HEK293 (cell line): ENCODE data around the gene ATP10A.

Experiments used
- CTCF ChIA-PET: fragments of 350-600 bp; formaldehyde crosslinking; extraction: SDS; loops from one replicate; lab custom pipeline; 2021; ENCODE audit warnings: antibody characterized with exemption; lab: Yijun Ruan, JAX
- POLR2A ChIA-PET: fragments of 300-600 bp; formaldehyde crosslinking; extraction: SDS; loops from one replicate; lab custom pipeline; 2020; ENCODE audit warnings: antibody characterized with exemption, inconsistent platforms; lab: Yijun Ruan, JAX
- H3K27ac ChIP-seq: fragments of 200-500 bp; sonication (Bioruptor generic); 2 replicates; pipeline ENCODE4 v1.5.1; 2014; ENCODE audit warnings: low read depth, low read length, control low read depth, inconsistent platforms; ENCODE audit errors: extremely low read depth
- H3K36me3 ChIP-seq, 2 experiments: fragments of 200-500 bp in 1 of 2; sonication (Bioruptor generic) in 1 of 2; 1 replicate in 1 of 2; 2 replicates in 1 of 2; pipeline ENCODE4 v1.5.1; 2014 to 2017; ENCODE audit warnings: inconsistent platforms in 2 of 2, low read length in 2 of 2; ENCODE audit not compliant: control insufficient read depth in 2 of 2, insufficient read depth in 1 of 2
- H3K4me1 ChIP-seq: fragments of 200-500 bp; sonication (Bioruptor generic); 2 replicates; pipeline ENCODE4 v1.5.1; 2014; ENCODE audit warnings: mild to moderate bottlenecking, low read length, inconsistent platforms; ENCODE audit not compliant: control insufficient read depth, insufficient read depth
- H3K4me3 ChIP-seq: 2 replicates; pipeline ENCODE4 v1.5.1; 2011; ENCODE audit warnings: low read depth, mild to moderate bottlenecking, control low read depth, low read length, moderate library complexity
- H3K9me3 ChIP-seq: fragments of 200-500 bp; sonication (Bioruptor generic); 2 replicates; pipeline ENCODE4 v1.5.1; 2014; ENCODE audit warnings: low read depth, low read length, inconsistent platforms; ENCODE audit not compliant: control insufficient read depth, insufficient read depth
- GFI1B ChIP-seq: fragments of 450-650 bp; formaldehyde crosslinking; IDR thresholded peaks from 2 replicates; pipeline ENCODE4 v1.5.1; 2016; ENCODE audit warnings: missing biosample characterization, missing genetic modification characterization
- HOXD13 ChIP-seq: sonication (generic); formaldehyde crosslinking; IDR thresholded peaks from 2 replicates; pipeline ENCODE4 v1.8.0; 2022; ENCODE audit warnings: missing genetic modification reagents, borderline replicate concordance
- KLF7 ChIP-seq: fragments of 450-650 bp; formaldehyde crosslinking; IDR thresholded peaks from 2 replicates; pipeline ENCODE4 v1.5.1; 2016; ENCODE audit warnings: missing biosample characterization, missing genetic modification characterization, borderline replicate concordance
- OSR2 ChIP-seq: fragments of 450-650 bp; formaldehyde crosslinking; IDR thresholded peaks from 2 replicates; pipeline ENCODE4 v1.5.1; 2016; ENCODE audit warnings: missing biosample characterization, missing genetic modification characterization
- SCRT2 ChIP-seq: fragments of 450-650 bp; formaldehyde crosslinking; IDR thresholded peaks from 2 replicates; pipeline ENCODE4 v1.5.1; 2016; ENCODE audit warnings: missing biosample characterization, missing genetic modification characterization
- TCF7L2 ChIP-seq: IDR thresholded peaks from 2 replicates; pipeline ENCODE4 v1.6.1; 2011; ENCODE audit warnings: low read depth, mild to moderate bottlenecking, inconsistent platforms, low read length, moderate library complexity, borderline replicate concordance
- ZBTB20 ChIP-seq: fragments of 450-650 bp; formaldehyde crosslinking; IDR thresholded peaks from 2 replicates; pipeline ENCODE4 v1.5.1; 2016; ENCODE audit warnings: missing biosample characterization, missing genetic modification characterization
- ZNF121 ChIP-seq: fragments of 450-650 bp; formaldehyde crosslinking; IDR thresholded peaks from 2 replicates; pipeline ENCODE4 v1.5.1; 2016; ENCODE audit warnings: missing biosample characterization, missing genetic modification characterization
- ZNF157 ChIP-seq: fragments of 450-650 bp; formaldehyde crosslinking; IDR thresholded peaks from 2 replicates; pipeline ENCODE4 v1.5.1; 2016; ENCODE audit warnings: missing biosample characterization, missing genetic modification characterization
- ZNF19 ChIP-seq: fragments of 450-650 bp; formaldehyde crosslinking; IDR thresholded peaks from 2 replicates; pipeline ENCODE4; 2016; ENCODE audit warnings: missing biosample characterization, missing genetic modification characterization, low read depth
- ZNF248 ChIP-seq: fragments of 450-650 bp; formaldehyde crosslinking; IDR thresholded peaks from 2 replicates; pipeline ENCODE4 v1.5.1; 2017; ENCODE audit warnings: missing biosample characterization, missing genetic modification characterization
- ZNF302 ChIP-seq: fragments of 450-650 bp; formaldehyde crosslinking; IDR thresholded peaks from 2 replicates; pipeline ENCODE4 v1.5.1; 2016; ENCODE audit warnings: missing biosample characterization, missing genetic modification characterization, low read depth
- ZNF354C ChIP-seq: fragments of 450-650 bp; formaldehyde crosslinking; IDR thresholded peaks from 2 replicates; pipeline ENCODE4 v1.5.1; 2016; ENCODE audit warnings: missing biosample characterization, missing genetic modification characterization, low read depth, borderline replicate concordance
- ZNF391 ChIP-seq: fragments of 450-650 bp; formaldehyde crosslinking; IDR thresholded peaks from 2 replicates; pipeline ENCODE4 v1.5.1; 2016; ENCODE audit warnings: low read depth, missing biosample characterization, missing genetic modification characterization, borderline replicate concordance
- ZNF521 ChIP-seq: fragments of 450-650 bp; formaldehyde crosslinking; IDR thresholded peaks from 2 replicates; pipeline ENCODE4 v1.5.1; 2017; ENCODE audit warnings: missing biosample characterization, mild to moderate bottlenecking, missing genetic modification characterization
- ZNF529 ChIP-seq: fragments of 450-650 bp; formaldehyde crosslinking; IDR thresholded peaks from 2 replicates; pipeline ENCODE4 v1.5.1; 2017; ENCODE audit warnings: missing genetic modification characterization, missing biosample characterization; ENCODE audit not compliant: insufficient replicate concordance
- ZNF549 ChIP-seq: fragments of 450-650 bp; IDR thresholded peaks from 2 replicates; pipeline ENCODE4 v1.5.1; 2018; ENCODE audit warnings: missing biosample characterization, missing genetic modification characterization, mild to moderate bottlenecking, inconsistent platforms, moderate library complexity
- ZNF585B ChIP-seq: fragments of 450-650 bp; formaldehyde crosslinking; IDR thresholded peaks from 2 replicates; pipeline ENCODE4 v1.5.1; 2016; ENCODE audit warnings: missing biosample characterization, missing genetic modification characterization
- ZNF621 ChIP-seq: fragments of 450-650 bp; formaldehyde crosslinking; IDR thresholded peaks from 2 replicates; pipeline ENCODE4 v1.5.1; 2017; ENCODE audit warnings: missing biosample characterization, missing genetic modification characterization
- ZNF664 ChIP-seq: fragments of 450-650 bp; formaldehyde crosslinking; IDR thresholded peaks from 2 replicates; pipeline ENCODE4 v1.5.1; 2016; ENCODE audit warnings: missing biosample characterization, missing genetic modification characterization
- ZNF830 ChIP-seq: fragments of 450-650 bp; IDR thresholded peaks from 2 replicates; pipeline ENCODE4 v1.5.0; 2018; ENCODE audit warnings: missing biosample characterization, missing genetic modification characterization, low read depth, mild to moderate bottlenecking, moderate library complexity
- TF ChIP-seq, protein P1 (sequence below): fragments of 450-650 bp; formaldehyde crosslinking; IDR thresholded peaks from 2 replicates; pipeline ENCODE4 v1.5.1; 2017; ENCODE audit warnings: missing biosample characterization, missing genetic modification characterization
- TF ChIP-seq, protein P2 (sequence below): fragments of 450-650 bp; formaldehyde crosslinking; IDR thresholded peaks from 2 replicates; pipeline ENCODE4 v1.5.1; 2016; ENCODE audit warnings: missing biosample characterization, missing genetic modification characterization
- TF ChIP-seq, protein P3 (sequence below): fragments of 450-650 bp; formaldehyde crosslinking; IDR thresholded peaks from 2 replicates; pipeline ENCODE4 v1.5.1; 2017; ENCODE audit warnings: missing biosample characterization, missing genetic modification characterization
- TF ChIP-seq, protein P4 (sequence below): fragments of 450-650 bp; formaldehyde crosslinking; IDR thresholded peaks from 2 replicates; pipeline ENCODE4; 2016; ENCODE audit warnings: missing biosample characterization, missing genetic modification characterization
- TF ChIP-seq, protein P5 (sequence below): fragments of 450-650 bp; formaldehyde crosslinking; IDR thresholded peaks from 2 replicates; pipeline ENCODE4 v1.5.1; 2016; ENCODE audit warnings: missing biosample characterization, missing genetic modification characterization

The ATP10A gene

DNA sequence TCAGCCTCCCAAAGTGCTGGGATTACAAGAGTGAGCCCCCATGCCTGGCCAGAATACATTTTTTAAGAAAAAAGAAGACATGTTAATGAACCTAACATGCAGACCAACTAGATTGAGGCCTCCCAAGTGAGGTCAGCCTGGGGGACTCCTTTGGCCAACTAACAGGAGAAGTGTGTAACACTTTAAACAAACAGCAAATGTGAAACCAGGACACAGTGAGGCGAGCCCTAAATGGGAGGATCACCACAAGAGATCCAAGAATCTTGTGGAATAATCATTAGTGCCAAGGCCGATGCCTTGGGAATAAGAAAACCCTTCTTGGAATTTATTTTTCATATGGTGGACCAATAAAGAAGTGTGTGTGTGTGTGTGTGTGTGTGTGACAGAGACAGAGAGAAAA lies 73.9 kb downstream of the ATP10A start:
- POLR2A ChIA-PET = no interaction called here
- Histone ChIP-seq H3K27ac (no peak overlapping the region), H3K4me3 (no peak overlapping the region), H3K36me3 (no peaks in the 10 kb centered on the region), H3K4me1 (no peaks in the 10 kb centered on the region), H3K9me3 (no peaks in the 10 kb centered on the region)
- CTCF ChIA-PET = no interaction called here
- TF ChIP-seq ZNF664 (tag by site-specific recombination) (no peak), ZNF621 (tag by site-specific recombination) (no peak), SCRT2 (tag by site-specific recombination) (no peak), ZNF391 (no peak), ZNF121 (no peak), ZBTB20 (tag by site-specific recombination) (no peak), ZNF302 (tag by site-specific recombination) (no peak), HOXD13 (no peak), TCF7L2 (no peak), ZNF521 (tag by site-specific recombination) (no peak)
- TF ChIP-seq, protein P1, sequence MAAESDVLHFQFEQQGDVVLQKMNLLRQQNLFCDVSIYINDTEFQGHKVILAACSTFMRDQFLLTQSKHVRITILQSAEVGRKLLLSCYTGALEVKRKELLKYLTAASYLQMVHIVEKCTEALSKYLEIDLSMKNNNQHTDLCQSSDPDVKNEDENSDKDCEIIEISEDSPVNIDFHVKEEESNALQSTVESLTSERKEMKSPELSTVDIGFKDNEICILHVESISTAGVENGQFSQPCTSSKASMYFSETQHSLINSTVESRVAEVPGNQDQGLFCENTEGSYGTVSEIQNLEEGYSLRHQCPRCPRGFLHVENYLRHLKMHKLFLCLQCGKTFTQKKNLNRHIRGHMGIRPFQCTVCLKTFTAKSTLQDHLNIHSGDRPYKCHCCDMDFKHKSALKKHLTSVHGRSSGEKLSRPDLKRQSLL (tag by site-specific recombination) = no peak
- TF ChIP-seq, protein P2, sequence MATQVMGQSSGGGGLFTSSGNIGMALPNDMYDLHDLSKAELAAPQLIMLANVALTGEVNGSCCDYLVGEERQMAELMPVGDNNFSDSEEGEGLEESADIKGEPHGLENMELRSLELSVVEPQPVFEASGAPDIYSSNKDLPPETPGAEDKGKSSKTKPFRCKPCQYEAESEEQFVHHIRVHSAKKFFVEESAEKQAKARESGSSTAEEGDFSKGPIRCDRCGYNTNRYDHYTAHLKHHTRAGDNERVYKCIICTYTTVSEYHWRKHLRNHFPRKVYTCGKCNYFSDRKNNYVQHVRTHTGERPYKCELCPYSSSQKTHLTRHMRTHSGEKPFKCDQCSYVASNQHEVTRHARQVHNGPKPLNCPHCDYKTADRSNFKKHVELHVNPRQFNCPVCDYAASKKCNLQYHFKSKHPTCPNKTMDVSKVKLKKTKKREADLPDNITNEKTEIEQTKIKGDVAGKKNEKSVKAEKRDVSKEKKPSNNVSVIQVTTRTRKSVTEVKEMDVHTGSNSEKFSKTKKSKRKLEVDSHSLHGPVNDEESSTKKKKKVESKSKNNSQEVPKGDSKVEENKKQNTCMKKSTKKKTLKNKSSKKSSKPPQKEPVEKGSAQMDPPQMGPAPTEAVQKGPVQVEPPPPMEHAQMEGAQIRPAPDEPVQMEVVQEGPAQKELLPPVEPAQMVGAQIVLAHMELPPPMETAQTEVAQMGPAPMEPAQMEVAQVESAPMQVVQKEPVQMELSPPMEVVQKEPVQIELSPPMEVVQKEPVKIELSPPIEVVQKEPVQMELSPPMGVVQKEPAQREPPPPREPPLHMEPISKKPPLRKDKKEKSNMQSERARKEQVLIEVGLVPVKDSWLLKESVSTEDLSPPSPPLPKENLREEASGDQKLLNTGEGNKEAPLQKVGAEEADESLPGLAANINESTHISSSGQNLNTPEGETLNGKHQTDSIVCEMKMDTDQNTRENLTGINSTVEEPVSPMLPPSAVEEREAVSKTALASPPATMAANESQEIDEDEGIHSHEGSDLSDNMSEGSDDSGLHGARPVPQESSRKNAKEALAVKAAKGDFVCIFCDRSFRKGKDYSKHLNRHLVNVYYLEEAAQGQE (tag by site-specific recombination) = no peak
- TF ChIP-seq, protein P3, sequence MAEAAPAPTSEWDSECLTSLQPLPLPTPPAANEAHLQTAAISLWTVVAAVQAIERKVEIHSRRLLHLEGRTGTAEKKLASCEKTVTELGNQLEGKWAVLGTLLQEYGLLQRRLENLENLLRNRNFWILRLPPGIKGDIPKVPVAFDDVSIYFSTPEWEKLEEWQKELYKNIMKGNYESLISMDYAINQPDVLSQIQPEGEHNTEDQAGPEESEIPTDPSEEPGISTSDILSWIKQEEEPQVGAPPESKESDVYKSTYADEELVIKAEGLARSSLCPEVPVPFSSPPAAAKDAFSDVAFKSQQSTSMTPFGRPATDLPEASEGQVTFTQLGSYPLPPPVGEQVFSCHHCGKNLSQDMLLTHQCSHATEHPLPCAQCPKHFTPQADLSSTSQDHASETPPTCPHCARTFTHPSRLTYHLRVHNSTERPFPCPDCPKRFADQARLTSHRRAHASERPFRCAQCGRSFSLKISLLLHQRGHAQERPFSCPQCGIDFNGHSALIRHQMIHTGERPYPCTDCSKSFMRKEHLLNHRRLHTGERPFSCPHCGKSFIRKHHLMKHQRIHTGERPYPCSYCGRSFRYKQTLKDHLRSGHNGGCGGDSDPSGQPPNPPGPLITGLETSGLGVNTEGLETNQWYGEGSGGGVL (tag by site-specific recombination) = no peak

DNA sequence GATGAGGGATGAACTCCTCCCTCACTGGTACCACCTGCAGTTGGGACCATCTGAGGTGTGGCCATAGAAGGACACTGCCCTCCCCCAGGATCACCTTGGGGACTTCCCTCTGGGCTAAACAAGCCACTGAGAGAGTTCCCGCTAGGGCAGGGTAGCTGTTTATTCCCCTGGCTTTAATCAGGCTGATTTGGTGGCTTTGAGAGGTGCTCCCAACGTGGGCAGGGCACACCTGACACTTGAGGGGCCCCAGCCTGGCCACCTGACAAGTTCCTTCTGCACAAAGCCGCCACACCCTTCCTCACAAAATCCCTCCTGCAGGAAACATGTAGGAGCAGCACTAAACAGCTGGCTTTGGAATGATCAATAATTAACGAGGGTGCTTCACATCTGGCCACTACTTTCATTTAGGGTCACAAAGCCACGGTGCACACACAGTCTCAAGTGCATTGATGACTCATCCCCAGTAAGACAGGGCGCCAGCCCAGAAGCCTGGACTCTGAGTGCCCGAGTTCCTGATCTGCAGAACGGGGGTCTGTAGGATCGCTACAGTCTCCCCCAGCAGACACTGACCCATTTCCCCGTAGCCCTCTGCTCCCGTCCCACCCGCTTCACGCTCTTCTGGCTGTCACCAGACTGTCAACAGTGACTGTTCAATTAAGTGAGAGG lies 75.1 kb downstream of the ATP10A start:
- ChIA-PET POLR2A (no interaction called here), CTCF (no interaction called here)
- Histone ChIP-seq H3K4me1 (no peaks in the 10 kb centered on the region), H3K9me3 (no peaks in the 10 kb centered on the region), H3K27ac (no peak overlapping the region), H3K36me3 (no peaks in the 10 kb centered on the region), H3K4me3 (no peak overlapping the region)
- TF ChIP-seq OSR2 (tag by site-specific recombination) (no peak), ZNF529 (no peak), KLF7 (tag by site-specific recombination) (no peak), ZNF248 (no peak), ZNF830 (tag by site-specific recombination) (no peak), GFI1B (tag by site-specific recombination) (no peak), ZNF19 (tag by site-specific recombination) (no peak), ZNF354C (tag by site-specific recombination) (no peak), ZNF549 (tag by site-specific recombination) (no peak), ZNF585B (tag by site-specific recombination) (no peak), ZNF157 (tag by site-specific recombination) (no peak)
- TF ChIP-seq, protein P4, sequence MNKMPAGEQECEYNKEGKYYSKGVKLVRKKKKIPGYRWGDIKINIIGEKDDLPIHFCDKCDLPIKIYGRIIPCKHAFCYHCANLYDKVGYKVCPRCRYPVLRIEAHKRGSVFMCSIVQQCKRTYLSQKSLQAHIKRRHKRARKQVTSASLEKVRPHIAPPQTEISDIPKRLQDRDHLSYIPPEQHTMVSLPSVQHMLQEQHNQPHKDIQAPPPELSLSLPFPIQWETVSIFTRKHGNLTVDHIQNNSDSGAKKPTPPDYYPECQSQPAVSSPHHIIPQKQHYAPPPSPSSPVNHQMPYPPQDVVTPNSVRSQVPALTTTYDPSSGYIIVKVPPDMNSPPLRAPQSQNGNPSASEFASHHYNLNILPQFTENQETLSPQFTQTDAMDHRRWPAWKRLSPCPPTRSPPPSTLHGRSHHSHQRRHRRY (tag by site-specific recombination) = no peak
- TF ChIP-seq, protein P5, sequence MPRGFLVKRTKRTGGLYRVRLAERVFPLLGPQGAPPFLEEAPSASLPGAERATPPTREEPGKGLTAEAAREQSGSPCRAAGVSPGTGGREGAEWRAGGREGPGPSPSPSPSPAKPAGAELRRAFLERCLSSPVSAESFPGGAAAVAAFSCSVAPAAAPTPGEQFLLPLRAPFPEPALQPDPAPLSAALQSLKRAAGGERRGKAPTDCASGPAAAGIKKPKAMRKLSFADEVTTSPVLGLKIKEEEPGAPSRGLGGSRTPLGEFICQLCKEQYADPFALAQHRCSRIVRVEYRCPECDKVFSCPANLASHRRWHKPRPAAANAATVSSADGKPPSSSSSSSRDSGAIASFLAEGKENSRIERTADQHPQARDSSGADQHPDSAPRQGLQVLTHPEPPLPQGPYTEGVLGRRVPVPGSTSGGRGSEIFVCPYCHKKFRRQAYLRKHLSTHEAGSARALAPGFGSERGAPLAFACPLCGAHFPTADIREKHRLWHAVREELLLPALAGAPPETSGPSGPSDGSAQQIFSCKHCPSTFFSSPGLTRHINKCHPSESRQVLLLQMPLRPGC (tag by site-specific recombination) = no peak
